GM19193 (cell line): ENCODE data around the gene MYL3.

Experiments
- POLR2A ChIP-seq: IDR thresholded peaks from 4 replicates; pipeline ENCODE4 v1.6.1; 2011; ENCODE audit not compliant: insufficient read depth, insufficient read length; ENCODE audit errors: extremely low read depth

MYL3 gene

GRCh38 chr3:46865031-46865507 lies 1.8 kb upstream of the MYL3 start:
- no peak for TF ChIP-seq POLR2A

GRCh38 chr3:46864061-46864881 lies 1.0 kb upstream of the MYL3 start:
- no peak for TF ChIP-seq POLR2A

- TF ChIP-seq POLR2A = no peak
Observed at GRCh38 chr3:46862369-46863025, 747 bp downstream of the MYL3 start.

DNA sequence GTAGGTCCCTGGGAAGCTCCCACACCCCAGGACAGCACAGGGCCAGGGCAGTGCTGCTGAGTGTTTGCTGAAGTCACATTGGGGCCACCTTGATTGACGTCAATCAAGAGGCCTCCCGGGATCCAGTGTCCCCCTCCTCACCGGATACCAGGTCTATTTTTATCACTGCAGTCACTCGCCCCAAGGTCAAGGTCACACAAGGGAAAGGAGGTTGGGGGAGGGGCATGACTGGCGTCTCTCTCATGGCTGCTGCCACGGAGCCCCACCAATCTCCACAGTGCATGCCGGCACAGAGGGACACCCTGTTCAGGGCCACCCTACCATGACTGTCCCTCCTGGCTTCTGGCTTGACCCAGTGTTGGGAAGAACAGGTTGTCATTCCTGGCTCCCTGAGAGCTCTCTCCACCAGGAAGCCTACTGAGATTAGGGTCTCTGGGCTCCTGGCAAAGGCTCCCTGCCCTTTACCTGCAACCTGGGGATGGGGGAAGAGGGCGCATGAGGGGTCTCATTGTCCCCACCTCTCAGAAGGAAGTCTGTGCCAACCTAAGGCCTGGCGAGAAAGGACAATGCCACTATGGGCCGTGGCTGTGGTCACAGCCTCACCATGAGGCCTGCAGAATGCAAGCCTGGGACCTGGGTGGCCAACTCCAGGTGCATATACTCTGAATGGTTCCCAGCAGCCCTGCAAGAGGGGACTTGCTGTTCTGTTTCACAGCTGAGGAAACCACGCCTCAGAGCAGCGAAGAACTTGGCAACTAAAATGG lies 1.5 kb downstream of the MYL3 start:
- TF ChIP-seq POLR2A = no peak

DNA sequence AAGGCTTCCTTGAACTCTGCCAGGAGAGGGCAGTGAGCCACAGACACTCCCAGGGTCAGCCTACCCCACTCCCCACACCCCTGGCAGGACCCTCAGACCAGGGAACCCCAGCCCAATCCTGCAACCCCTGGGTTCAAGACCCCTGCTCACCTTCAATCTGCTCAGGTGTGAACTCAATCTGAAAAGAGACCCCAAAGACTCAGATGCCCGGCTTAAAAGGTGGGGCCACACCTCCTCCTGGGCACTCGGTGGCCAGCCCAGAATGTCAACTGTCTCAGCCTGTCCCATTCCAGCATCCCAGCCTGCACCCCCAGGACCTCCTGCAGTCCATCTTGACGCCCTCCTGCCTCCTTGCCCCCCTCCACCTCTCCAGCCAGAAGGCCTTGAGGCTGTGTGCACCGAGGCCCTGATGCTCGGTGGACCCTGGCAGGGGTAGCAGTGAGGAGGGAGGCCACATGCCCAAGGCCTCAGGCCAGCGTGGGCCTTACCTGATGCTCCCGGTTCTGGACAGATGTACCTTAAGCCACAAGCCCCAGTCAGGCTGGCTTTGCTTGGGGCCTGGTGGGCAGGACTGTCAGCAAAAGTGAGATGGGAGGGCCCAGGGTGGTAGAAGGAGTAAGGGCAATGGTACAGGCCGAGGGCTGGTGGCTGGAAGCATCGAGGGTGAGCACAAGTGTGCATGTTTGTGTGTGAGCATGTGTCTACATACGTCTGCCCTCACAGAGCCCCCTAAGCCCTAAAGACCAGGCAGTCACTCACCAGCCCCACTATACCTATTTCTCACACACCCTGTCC lies 2.2 kb downstream of the MYL3 start:
- TF ChIP-seq POLR2A = no peak

- no peak for TF ChIP-seq POLR2A
Observed at GRCh38 chr3:46860017-46860809, 3.0 kb downstream of the MYL3 start.

- TF ChIP-seq POLR2A = no peak
Observed at GRCh38 chr3:46859001-46859710, 4.1 kb downstream of the MYL3 start.

DNA sequence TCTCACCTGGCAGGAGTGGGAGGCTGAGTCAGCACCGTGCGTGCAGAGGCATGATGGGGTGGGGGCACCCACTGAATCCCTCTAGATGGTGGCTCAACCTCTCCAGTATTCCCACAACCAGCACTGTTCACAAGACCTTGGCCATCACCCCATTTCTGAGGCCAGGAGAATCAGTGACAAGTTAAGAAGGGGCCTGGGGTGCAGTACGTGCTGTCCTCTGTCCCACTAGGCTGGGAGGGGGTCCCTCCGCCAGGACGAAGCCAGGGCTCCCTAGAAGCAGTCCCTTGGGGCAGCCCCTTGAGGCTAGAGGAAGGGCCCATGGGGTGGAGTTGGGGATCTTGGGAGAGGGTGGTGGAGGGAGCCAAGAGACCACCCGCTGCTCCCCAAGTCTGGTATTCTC lies 4.8 kb downstream of the MYL3 start:
- TF ChIP-seq POLR2A = no peak

GRCh38 chr3:46857485-46858341 lies 5.5 kb downstream of the MYL3 start:
- no peak for TF ChIP-seq POLR2A

DNA sequence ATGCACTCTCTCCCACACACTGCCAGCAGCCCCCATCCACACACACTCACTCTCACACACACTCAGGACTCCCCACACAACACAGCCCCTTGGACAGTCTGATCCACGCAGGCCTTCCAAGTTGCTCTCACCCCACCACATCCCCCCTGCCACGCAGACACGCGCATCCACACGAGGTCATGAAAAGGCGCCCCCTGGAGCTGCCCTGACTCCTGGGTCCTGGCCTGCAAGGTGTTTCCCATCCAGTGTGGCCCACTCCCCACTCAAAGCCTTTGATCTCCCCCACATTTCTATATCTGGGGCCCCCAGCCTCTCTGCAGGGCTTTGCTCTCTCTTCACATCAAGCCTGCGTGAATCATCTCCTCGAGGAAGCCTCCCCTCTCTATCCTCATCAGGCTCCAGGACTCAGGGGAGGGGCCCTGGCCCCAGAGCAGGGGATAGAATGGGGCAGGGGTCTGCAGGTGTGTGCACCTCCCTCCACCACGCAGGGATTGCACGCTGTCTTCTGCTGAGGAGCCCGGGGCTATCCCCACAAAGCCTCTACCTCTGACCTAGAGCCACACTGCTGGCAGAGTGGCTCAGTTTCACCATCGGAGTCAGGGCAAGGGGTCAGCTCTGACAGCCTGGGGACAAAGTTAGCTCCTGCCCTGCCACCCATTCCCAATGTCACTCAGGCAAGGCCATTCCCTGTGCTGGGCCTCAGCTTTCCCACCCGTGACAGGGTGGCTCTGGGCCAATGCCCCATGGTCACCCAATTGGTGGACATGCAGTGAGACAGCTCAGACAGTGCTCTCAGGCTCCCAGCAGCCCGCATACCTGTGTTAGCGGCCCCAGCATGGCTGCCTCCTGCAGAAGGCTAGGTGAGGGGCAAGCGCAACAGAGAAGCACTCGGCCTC lies 6.4 kb downstream of the MYL3 start:
- no peak for TF ChIP-seq POLR2A

GRCh38 chr3:46854555-46854991 lies 8.7 kb downstream of the MYL3 start:
- no peak for TF ChIP-seq POLR2A
